Stomach (tissue), 9 donors: Measurements from ENCODE around the gene ANTKMT. TPM values are rescaled to one million over a fixed set of nuclear protein-coding genes. Genes with fewer than 3 reads are reported as not detected.

Experiments
- DNase-seq, 2 donors: peaks; one replicate each; pipeline versions ENCODE4 v3.0.0 to v3.0.0-alpha.2; 2013 to 2019
- H3K27ac ChIP-seq, 5 donors: fragments of 200-600 bp in 4 of 5; sonication (generic) in 4 of 5; one replicate each; pipeline ENCODE4 v1.5.1; 2013 to 2019; ENCODE audit warnings: mild to moderate bottlenecking in 1 of 5, moderate library complexity in 1 of 5
- H3K27me3 ChIP-seq, 3 donors: fragments of 200-600 bp; sonication (generic); one replicate each; pipeline ENCODE4 v1.5.1; 2017 to 2019; ENCODE audit warnings: mixed run types in 1 of 3
- H3K36me3 ChIP-seq, 4 donors: fragments of 200-600 bp; sonication (generic); 1 replicate in 3 of 4; 2 replicates in 1 of 4; pipeline ENCODE4 v1.5.1; 2016 to 2019
- H3K4me1 ChIP-seq, 4 donors: fragments of 200-600 bp; sonication (generic); one replicate each; pipeline ENCODE4 v1.5.1; 2016 to 2019
- H3K4me3 ChIP-seq, 4 donors: fragments of 200-600 bp; sonication (generic) in 3 of 4; one replicate each; pipeline ENCODE4 v1.5.1; 2016 to 2019; ENCODE audit warnings: mild to moderate bottlenecking in 1 of 4
- H3K9me3 ChIP-seq, 4 donors: fragments of 200-600 bp; sonication (generic); one replicate each; pipeline ENCODE4 v1.5.1; 2016 to 2019
- EP300 ChIP-seq: sonication (generic); formaldehyde crosslinking; IDR thresholded peaks from one replicate; pipeline ENCODE4 v1.6.1; 2017; ENCODE audit warnings: antibody characterized with exemption
- POLR2A ChIP-seq, 4 donors: fragments of 450-650 bp; IDR thresholded peaks; one replicate each; pipeline ENCODE4 v1.6.1; 2016; ENCODE audit warnings: antibody characterized with exemption in 4 of 4, control low read depth in 2 of 4, mild to moderate bottlenecking in 1 of 4, moderate library complexity in 1 of 4
- POLR2AphosphoS5 ChIP-seq, 3 donors: sonication (generic); formaldehyde crosslinking; IDR thresholded peaks; one replicate each; pipeline ENCODE4 v1.6.1; 2016; ENCODE audit warnings: antibody characterized with exemption in 3 of 3
- WGBS, 5 donors: extraction: QIAGEN DNeasy Blood & Tissue Kit in 3 of 5; methylation state at CpG; one replicate each; pipeline versions ENCODE4 v1.1.5 to v1.1.7; 2013 to 2018; 5-methylcytosine and 5-hydroxymethylcytosine counted together
- intact Hi-C: fragments of 100-400 bp; cut with DNase I; formaldehyde crosslinking; loops from one replicate; pipeline ENCODE4 v1.15.1; 2023; ENCODE audit warnings: low total_unique reads
- polyA plus RNA-seq, 3 donors: library from polyadenylated mRNA; stranded (reverse); fragments of 200-250 nt; gene quantifications; one replicate each; pipeline ENCODE4 v1.2.3, GENCODE V29; 2013
- total RNA-seq, 5 donors: library from RNA; depleted of rRNA; stranded (reverse); fragments of >200 nt; gene quantifications; one replicate each; pipeline versions ENCODE4 v1.1.0 to v1.2.3, GENCODE V29; 2014 to 2016
- TF ChIP-seq, protein P1 (sequence below), 7 experiments: fragments of 450-650 bp in 4 of 7; fragments of 200-600 bp in 3 of 7; sonication (generic) in 3 of 7; IDR thresholded peaks; one replicate each; pipeline ENCODE4 v1.5.1; 2016 to 2019; ENCODE audit warnings: antibody characterized with exemption in 7 of 7, control low read depth in 2 of 7, mild to moderate bottlenecking in 1 of 7
- donor health status: healthy with polysubstance abuse.
- donor health status: Bipolar disorder and iron deficiency.
- donor health status: healthy.

The ANTKMT gene
- total and polyA plus RNA-seq, 8 donors = 9.7 to 602 (median 51.5) TPM

DNA sequence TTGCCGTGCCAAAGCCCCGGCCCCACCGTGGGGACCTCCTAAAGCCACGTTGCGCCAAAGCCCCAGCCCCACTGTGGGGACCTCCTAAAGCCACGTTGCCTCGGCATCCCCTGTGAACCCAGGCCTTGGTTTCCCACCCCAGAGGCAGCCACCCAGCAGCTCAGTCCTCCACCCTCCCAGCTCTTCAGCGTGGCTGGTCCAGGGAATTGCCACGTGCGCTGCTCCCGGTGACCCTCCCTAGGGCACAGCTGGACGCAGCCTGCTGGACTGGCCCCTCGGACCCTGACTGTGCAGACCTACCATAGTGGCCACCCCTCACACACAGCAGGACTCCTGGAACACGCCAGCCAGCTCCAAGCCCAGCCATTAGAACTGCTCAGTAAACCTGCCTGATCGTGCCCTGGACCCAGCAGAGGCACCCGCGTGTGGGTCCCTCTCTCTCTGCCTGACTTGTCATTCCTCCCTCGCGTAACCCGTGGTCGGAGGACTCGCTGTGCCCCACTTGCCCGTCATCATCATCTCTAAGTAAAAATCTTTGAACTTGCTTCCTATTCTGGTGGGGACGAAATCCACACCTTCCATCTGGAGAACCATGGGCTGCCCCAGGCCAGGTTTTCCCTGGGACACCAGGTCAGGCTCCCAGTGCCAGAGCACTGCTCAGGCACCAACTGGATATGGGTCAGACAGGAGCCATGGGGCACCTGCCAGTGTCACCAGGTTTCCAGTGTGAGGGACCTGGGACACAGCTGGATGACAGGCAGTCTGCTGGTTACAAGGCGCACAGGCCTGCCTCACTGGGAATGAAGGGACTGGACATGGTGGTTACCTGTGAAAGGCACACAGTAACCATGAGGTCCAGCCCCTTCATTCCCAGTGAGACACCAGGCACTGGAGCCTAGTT lies 14.3 kb downstream of the ANTKMT start:
- no peak overlapping the region for H3K4me3 ChIP-seq
- peaks cover 7 to 16% (median 10%) of the 10 kb centered on the region in 4 donors for H3K4me1 ChIP-seq
- no peaks in the 10 kb centered on the region for H3K9me3 ChIP-seq
- no peak for DNase-seq
- H3K27me3 ChIP-seq = no peaks in the 10 kb centered on the region
- TF ChIP-seq EP300 (no peak), POLR2AphosphoS5 (IDR thresholded peaks at IDR 0.05) (no peak), POLR2A (IDR thresholded peaks at IDR 0.05) (no peak)
- TF ChIP-seq, protein P1, sequence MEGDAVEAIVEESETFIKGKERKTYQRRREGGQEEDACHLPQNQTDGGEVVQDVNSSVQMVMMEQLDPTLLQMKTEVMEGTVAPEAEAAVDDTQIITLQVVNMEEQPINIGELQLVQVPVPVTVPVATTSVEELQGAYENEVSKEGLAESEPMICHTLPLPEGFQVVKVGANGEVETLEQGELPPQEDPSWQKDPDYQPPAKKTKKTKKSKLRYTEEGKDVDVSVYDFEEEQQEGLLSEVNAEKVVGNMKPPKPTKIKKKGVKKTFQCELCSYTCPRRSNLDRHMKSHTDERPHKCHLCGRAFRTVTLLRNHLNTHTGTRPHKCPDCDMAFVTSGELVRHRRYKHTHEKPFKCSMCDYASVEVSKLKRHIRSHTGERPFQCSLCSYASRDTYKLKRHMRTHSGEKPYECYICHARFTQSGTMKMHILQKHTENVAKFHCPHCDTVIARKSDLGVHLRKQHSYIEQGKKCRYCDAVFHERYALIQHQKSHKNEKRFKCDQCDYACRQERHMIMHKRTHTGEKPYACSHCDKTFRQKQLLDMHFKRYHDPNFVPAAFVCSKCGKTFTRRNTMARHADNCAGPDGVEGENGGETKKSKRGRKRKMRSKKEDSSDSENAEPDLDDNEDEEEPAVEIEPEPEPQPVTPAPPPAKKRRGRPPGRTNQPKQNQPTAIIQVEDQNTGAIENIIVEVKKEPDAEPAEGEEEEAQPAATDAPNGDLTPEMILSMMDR (IDR thresholded peaks at IDR 0.05) = no peak
- no peak overlapping the region for H3K27ac ChIP-seq
- peaks cover 46 to 90% (median 85%) of the 10 kb centered on the region in 4 donors for H3K36me3 ChIP-seq
- intact Hi-C loops = no loop called here
- WGBS, 5 donors = 91 to 96% (median 95%) methylated on average over 23 to 25 of the region's 25 CpGs

DNA sequence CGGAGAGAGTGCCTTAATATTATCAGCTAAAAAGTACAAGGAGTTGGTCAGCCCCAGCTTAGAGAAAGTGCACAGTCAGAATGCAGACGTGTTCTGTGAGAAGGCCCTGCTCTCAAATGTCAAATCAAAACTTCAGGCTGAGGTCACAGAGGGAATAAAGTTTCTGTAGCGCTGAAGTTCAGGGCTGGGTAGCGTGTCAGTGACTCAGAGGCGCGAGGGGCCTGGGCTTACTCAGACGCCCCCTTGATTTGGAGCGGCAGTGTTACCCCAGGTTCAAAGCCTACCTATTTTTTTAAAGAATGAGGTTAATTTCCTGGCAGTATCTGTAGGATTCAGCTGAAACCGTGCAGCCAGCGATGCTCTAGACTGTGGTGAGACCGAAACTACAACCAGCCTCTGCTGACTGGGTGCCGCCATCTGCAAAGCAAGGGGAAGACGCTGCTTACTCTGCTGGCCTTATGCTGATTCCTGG lies 15.1 kb downstream of the ANTKMT start:
- Histone ChIP-seq H3K9me3 (no peaks in the 10 kb centered on the region), H3K36me3 (peaks cover 46 to 84% (median 78%) of the 10 kb centered on the region in 4 donors), H3K4me3 (no peak overlapping the region), H3K27ac (no peak overlapping the region), H3K27me3 (no peaks in the 10 kb centered on the region), H3K4me1 (peaks cover 10 to 23% (median 14%) of the 10 kb centered on the region in 4 donors)
- TF ChIP-seq, protein P1 (IDR thresholded peaks at IDR 0.05) = no peak
- TF ChIP-seq POLR2A (IDR thresholded peaks at IDR 0.05) (no peak), POLR2AphosphoS5 (IDR thresholded peaks at IDR 0.05) (no peak), EP300 (no peak)
- no peak for DNase-seq
- intact Hi-C loops = no loop called here
- 76 to 89% (median 87%) methylated on average over 13 of the region's 13 CpGs for WGBS, 5 donors

DNA sequence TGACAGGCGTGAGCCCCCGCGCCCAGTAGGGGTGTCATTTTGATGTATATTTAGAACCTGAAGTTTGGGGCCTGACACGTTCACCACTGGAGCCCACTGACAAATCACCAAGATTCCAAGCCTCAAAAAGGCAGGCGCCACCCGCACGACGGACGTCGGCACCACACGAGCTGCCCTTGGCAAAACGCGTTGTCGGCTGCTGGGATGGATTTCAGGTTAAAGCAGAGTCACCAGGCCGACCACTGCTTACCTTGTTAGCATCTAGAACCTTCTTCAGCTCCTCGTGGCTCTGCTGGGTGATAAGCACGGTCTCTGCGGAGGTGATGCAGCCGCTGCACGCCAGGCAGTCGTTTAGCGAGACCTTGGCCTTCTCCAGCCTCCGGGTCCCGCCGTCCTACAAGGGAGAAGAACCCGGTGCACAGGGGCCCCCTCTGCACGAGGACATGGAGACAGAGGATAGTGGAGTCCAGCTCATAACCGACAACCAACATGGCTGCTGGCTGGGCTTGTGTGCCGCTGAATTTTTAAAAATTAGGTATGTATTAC lies 16.1 kb downstream of the ANTKMT start:
- H3K4me1 ChIP-seq = peaks cover 10 to 28% (median 20%) of the 10 kb centered on the region in 4 donors
- no peak overlapping the region for H3K27ac ChIP-seq
- intact Hi-C loops = no loop called here
- peaks cover 46 to 74% (median 69%) of the 10 kb centered on the region in 4 donors for H3K36me3 ChIP-seq
- no peaks in the 10 kb centered on the region for H3K9me3 ChIP-seq
- no peak for DNase-seq
- TF ChIP-seq, protein P1 (IDR thresholded peaks at IDR 0.05) = no peak
- no peak for TF ChIP-seq POLR2AphosphoS5 (IDR thresholded peaks at IDR 0.05)
- no peak for TF ChIP-seq POLR2A (IDR thresholded peaks at IDR 0.05)
- TF ChIP-seq EP300 = no peak
- WGBS, 5 donors = 95 to 97% (median 96%) methylated on average over 26 to 29 of the region's 29 CpGs
- peaks cover 0 to 7% (median 0%) of the 10 kb centered on the region in 3 donors for H3K27me3 ChIP-seq
- no peak overlapping the region for H3K4me3 ChIP-seq

DNA sequence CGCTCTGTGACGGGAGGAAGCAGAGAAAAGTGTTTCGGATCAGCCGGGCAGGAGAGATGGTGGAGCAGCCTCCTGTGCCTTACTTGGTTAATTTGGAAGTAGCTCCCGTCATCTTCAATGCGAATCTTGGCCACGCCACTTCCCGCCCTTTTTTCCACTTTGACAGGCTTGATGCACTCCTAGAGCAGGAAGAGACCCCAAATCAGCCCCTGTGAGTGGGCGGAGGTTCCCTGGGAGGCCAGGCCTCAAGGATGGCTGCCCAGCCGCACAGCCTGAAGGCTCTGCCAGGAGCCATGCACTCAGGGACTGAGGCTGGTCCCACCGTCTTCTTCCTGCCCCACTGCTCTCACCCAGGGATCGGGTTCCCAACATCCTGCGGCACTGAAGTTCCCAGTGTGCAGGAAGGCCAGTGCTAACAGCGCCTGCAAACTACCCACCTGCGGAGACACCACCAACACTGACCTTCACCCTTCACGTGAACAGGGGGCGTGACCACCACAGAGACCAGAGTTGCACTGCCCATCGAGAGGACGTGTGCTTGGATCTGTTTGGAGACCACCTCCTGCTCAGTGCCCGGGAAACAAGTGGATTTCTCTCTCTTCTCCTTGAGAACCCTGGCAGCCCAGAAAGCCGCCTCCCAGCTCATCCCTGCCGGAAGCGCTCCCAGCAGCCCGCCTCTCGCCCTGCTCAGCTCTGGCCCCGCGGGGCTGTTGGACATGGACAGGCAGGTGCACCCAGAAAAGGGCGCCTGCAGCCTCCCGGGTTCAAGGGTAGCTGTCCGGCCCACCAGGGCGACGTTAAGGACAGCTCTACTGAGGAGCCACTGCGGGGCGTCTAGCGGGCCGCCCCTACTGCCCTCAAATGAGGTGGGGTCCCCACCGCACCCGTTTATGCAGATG lies 18.9 kb downstream of the ANTKMT start:
- peak in 1 of 2 donors; percentile 32 for DNase-seq
- WGBS, 5 donors = 36 to 57% (median 41%) methylated on average over 26 to 38 of the region's 38 CpGs
- Histone ChIP-seq H3K27me3 (peaks cover 0 to 29% (median 0%) of the 10 kb centered on the region in 3 donors), H3K4me3 (peak overlapping the region; percentile 77 to 97 (median 92)), H3K9me3 (no peaks in the 10 kb centered on the region), H3K4me1 (peaks cover 10 to 28% (median 20%) of the 10 kb centered on the region in 4 donors), H3K36me3 (peaks cover 31 to 46% (median 41%) of the 10 kb centered on the region in 4 donors), H3K27ac (peak overlapping the region in 3 of 5 donors; percentile 81 to 87 (median 85))
- TF ChIP-seq EP300 (no peak), POLR2AphosphoS5 (IDR thresholded peaks at IDR 0.05) (no peak), POLR2A (IDR thresholded peaks at IDR 0.05) (no peak)
- TF ChIP-seq, protein P1 (IDR thresholded peaks at IDR 0.05) = no peak
- intact Hi-C loops = no loop called here
